ENCODE measurements around the gene BAZ1B.
"Not testable (repeated sequence)": the region's sequence is repeated elsewhere in the genome, so short reads cannot be mapped to it uniquely, and the experiment has no call there.

BAZ1B gene

GRCh38 chr7:73541722-73542121 is 19.6 kb upstream of the BAZ1B start:
- H4K20me1 ChIP-seq (ENCODE audit: control insufficient read depth, insufficient read depth, low read depth, low read length), result no peaks in the 10 kb centered on the region
- no peaks in the 10 kb centered on the region for H3K27me3 ChIP-seq (ENCODE audit: control insufficient read depth, low read length)
- H3K27ac ChIP-seq (ENCODE audit: low read depth, low read length), result no peak overlapping the region
- peaks cover 41% of the 10 kb centered on the region for H3K79me2 ChIP-seq (ENCODE audit: control insufficient read depth, low read length)
- no peak overlapping the region for H3K4me3 ChIP-seq (ENCODE audit: low read length)
- TF ChIP-seq EZH2phosphoT487 (IDR thresholded peaks at IDR 0.05; ENCODE audit: borderline replicate concordance, low read length) (no peak), CTCF (IDR thresholded peaks at IDR 0.05; ENCODE audit: low read depth, low read length, poor library complexity, severe bottlenecking) (no peak)
- no peaks in the 10 kb centered on the region for H3F3A ChIP-seq (ENCODE audit: control insufficient read depth, insufficient read depth)
- no peaks in the 10 kb centered on the region for H3K9me2 ChIP-seq (replicated peaks; ENCODE audit: control insufficient read depth, low read length)
- no peak overlapping the region for H3K4me2 ChIP-seq (ENCODE audit: low read length)
- no peaks in the 10 kb centered on the region for H3K9me3 ChIP-seq (ENCODE audit: control insufficient read depth, insufficient read depth, low read length)
- H3K36me3 ChIP-seq (ENCODE audit: control insufficient read depth, low read length), result peaks cover 78% of the 10 kb centered on the region
- no peaks in the 10 kb centered on the region for H3K4me1 ChIP-seq (ENCODE audit: control insufficient read depth, low read length)

GRCh38 chr7:73539709-73540108 is 17.6 kb upstream of the BAZ1B start:
- H3K27ac ChIP-seq (ENCODE audit: low read depth, low read length), result no peak overlapping the region
- no peaks in the 10 kb centered on the region for H3F3A ChIP-seq (ENCODE audit: control insufficient read depth, insufficient read depth)
- no peak overlapping the region for H3K4me2 ChIP-seq (ENCODE audit: low read length)
- TF ChIP-seq CTCF (IDR thresholded peaks at IDR 0.05; ENCODE audit: low read depth, low read length, poor library complexity, severe bottlenecking) (no peak), EZH2phosphoT487 (IDR thresholded peaks at IDR 0.05; ENCODE audit: borderline replicate concordance, low read length) (no peak)
- H3K4me1 ChIP-seq (ENCODE audit: control insufficient read depth, low read length), result no peaks in the 10 kb centered on the region
- H3K36me3 ChIP-seq (ENCODE audit: control insufficient read depth, low read length), result peaks cover 83% of the 10 kb centered on the region
- H4K20me1 ChIP-seq (ENCODE audit: control insufficient read depth, insufficient read depth, low read depth, low read length), result no peaks in the 10 kb centered on the region
- no peaks in the 10 kb centered on the region for H3K27me3 ChIP-seq (ENCODE audit: control insufficient read depth, low read length)
- H3K9me2 ChIP-seq (replicated peaks; ENCODE audit: control insufficient read depth, low read length), result no peaks in the 10 kb centered on the region
- no peaks in the 10 kb centered on the region for H3K9me3 ChIP-seq (ENCODE audit: control insufficient read depth, insufficient read depth, low read length)
- H3K4me3 ChIP-seq (ENCODE audit: low read length), result no peak overlapping the region
- peaks cover 22% of the 10 kb centered on the region for H3K79me2 ChIP-seq (ENCODE audit: control insufficient read depth, low read length)

GRCh38 chr7:73538510-73538909 is 16.4 kb upstream of the BAZ1B start:
- not testable (repeated sequence) for H3K4me2 ChIP-seq (ENCODE audit: low read length); H3K4me1 ChIP-seq (ENCODE audit: control insufficient read depth, low read length); H3K27me3 ChIP-seq (ENCODE audit: control insufficient read depth, low read length); H3F3A ChIP-seq (ENCODE audit: control insufficient read depth, insufficient read depth); H4K20me1 ChIP-seq (ENCODE audit: control insufficient read depth, insufficient read depth, low read depth, low read length); H3K27ac ChIP-seq (ENCODE audit: low read depth, low read length); H3K9me2 ChIP-seq (replicated peaks; ENCODE audit: control insufficient read depth, low read length); H3K9me3 ChIP-seq (ENCODE audit: control insufficient read depth, insufficient read depth, low read length); H3K4me3 ChIP-seq (ENCODE audit: low read length)
- Histone ChIP-seq H3K79me2 (ENCODE audit: control insufficient read depth, low read length) (peaks cover 11% of the 10 kb centered on the region), H3K36me3 (ENCODE audit: control insufficient read depth, low read length) (peaks cover 75% of the 10 kb centered on the region)

GRCh38 chr7:73537051-73537450 is 15.0 kb upstream of the BAZ1B start:
- no peaks in the 10 kb centered on the region for H3K27me3 ChIP-seq (ENCODE audit: control insufficient read depth, low read length)
- H3K36me3 ChIP-seq (ENCODE audit: control insufficient read depth, low read length), result peaks cover 60% of the 10 kb centered on the region
- no peaks in the 10 kb centered on the region for H3K4me1 ChIP-seq (ENCODE audit: control insufficient read depth, low read length)
- no peak overlapping the region for H3K27ac ChIP-seq (ENCODE audit: low read depth, low read length)
- no peaks in the 10 kb centered on the region for H4K20me1 ChIP-seq (ENCODE audit: control insufficient read depth, insufficient read depth, low read depth, low read length)
- no peak overlapping the region for H3K4me2 ChIP-seq (ENCODE audit: low read length)
- TF ChIP-seq EZH2phosphoT487 (IDR thresholded peaks at IDR 0.05; ENCODE audit: borderline replicate concordance, low read length) (no peak), CTCF (IDR thresholded peaks at IDR 0.05; ENCODE audit: low read depth, low read length, poor library complexity, severe bottlenecking) (no peak)
- no peaks in the 10 kb centered on the region for H3K9me3 ChIP-seq (ENCODE audit: control insufficient read depth, insufficient read depth, low read length)
- peaks cover 3% of the 10 kb centered on the region; the same call in 1 of the 2 replicates for H3F3A ChIP-seq (ENCODE audit: control insufficient read depth, insufficient read depth)
- no peak overlapping the region for H3K4me3 ChIP-seq (ENCODE audit: low read length)
- H3K9me2 ChIP-seq (replicated peaks; ENCODE audit: control insufficient read depth, low read length), result no peaks in the 10 kb centered on the region
- H3K79me2 ChIP-seq (ENCODE audit: control insufficient read depth, low read length), result peaks cover 3% of the 10 kb centered on the region
